ENCODE measurements around the gene SMU1.

DNA sequence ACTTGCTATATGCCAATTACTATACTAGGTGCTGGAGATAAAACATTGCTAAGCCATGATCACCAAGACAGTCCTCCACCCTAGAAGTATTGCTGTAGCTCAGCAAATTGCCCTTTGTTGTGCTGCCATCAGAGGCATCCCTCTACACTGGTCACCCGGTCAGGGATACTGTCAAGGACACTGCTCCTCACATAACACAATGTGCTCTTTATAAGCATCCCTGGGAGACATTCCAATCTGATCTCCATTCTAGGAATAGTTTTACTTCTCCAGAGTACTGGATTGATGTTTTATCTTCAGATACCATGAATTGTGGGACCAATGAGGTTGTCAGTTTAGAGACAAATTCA, 61.8 kb downstream of the SMU1 start:
- TF ChIP-seq, protein P1, sequence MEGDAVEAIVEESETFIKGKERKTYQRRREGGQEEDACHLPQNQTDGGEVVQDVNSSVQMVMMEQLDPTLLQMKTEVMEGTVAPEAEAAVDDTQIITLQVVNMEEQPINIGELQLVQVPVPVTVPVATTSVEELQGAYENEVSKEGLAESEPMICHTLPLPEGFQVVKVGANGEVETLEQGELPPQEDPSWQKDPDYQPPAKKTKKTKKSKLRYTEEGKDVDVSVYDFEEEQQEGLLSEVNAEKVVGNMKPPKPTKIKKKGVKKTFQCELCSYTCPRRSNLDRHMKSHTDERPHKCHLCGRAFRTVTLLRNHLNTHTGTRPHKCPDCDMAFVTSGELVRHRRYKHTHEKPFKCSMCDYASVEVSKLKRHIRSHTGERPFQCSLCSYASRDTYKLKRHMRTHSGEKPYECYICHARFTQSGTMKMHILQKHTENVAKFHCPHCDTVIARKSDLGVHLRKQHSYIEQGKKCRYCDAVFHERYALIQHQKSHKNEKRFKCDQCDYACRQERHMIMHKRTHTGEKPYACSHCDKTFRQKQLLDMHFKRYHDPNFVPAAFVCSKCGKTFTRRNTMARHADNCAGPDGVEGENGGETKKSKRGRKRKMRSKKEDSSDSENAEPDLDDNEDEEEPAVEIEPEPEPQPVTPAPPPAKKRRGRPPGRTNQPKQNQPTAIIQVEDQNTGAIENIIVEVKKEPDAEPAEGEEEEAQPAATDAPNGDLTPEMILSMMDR (conservative IDR thresholded peaks at IDR 0.05 in 1 of 2, IDR thresholded peaks at IDR 0.05 in 1 of 2; ENCODE audit: low read depth in 1 of 2, low read length in 2 of 2), result no peak
- TF ChIP-seq EZH2 (IDR thresholded peaks at IDR 0.05; ENCODE audit: low read length, missing control alignments), result no peak
